ENCODE results near the gene GNGT1.

DNA sequence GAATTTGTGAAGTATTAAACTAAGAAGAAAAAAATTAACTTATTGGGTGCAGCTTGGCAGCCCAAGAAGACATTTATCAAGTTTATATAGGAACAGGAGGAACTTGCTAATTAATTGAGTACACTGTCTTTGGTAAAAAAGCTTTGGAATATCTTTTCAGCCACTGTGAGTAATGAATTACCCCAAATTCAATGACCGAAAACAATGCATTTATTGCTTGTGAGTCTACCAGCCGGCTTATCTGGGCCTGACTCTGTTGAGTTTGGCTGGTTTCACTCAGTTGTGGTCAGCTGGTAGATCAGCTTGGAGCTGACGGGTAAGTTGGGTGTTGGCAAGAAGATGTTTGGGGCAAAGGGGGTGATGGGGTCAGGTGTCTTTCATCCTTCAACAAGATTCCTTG is 26.8 kb downstream of the GNGT1 start:
- TF ChIP-seq POLR2A (IDR thresholded peaks at IDR 0.05): no peak
- TF ChIP-seq, protein P1, sequence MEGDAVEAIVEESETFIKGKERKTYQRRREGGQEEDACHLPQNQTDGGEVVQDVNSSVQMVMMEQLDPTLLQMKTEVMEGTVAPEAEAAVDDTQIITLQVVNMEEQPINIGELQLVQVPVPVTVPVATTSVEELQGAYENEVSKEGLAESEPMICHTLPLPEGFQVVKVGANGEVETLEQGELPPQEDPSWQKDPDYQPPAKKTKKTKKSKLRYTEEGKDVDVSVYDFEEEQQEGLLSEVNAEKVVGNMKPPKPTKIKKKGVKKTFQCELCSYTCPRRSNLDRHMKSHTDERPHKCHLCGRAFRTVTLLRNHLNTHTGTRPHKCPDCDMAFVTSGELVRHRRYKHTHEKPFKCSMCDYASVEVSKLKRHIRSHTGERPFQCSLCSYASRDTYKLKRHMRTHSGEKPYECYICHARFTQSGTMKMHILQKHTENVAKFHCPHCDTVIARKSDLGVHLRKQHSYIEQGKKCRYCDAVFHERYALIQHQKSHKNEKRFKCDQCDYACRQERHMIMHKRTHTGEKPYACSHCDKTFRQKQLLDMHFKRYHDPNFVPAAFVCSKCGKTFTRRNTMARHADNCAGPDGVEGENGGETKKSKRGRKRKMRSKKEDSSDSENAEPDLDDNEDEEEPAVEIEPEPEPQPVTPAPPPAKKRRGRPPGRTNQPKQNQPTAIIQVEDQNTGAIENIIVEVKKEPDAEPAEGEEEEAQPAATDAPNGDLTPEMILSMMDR (IDR thresholded peaks at IDR 0.05 in 4 of 5, conservative IDR thresholded peaks at IDR 0.05 in 1 of 5): no peak

Measured in gastrocnemius medialis (tissue), 4 donors.